GM10266 (cell line): ENCODE data around the gene LRAT.
A peak's percentile ranks its signal among the peaks of the same experiment; 100 is the strongest.

ENCODE experiments used
- DNase-seq: peaks from one replicate; pipeline ENCODE4 v3.0.0; 2012; ENCODE audit errors: extremely low spot score
- TF ChIP-seq, protein P1 (sequence below): IDR thresholded peaks from 2 replicates; pipeline ENCODE4 v1.5.1; 2012; ENCODE audit warnings: mild to moderate bottlenecking, low read depth; ENCODE audit not compliant: control insufficient read depth, insufficient read depth; ENCODE audit errors: missing control alignments

LRAT gene

DNA sequence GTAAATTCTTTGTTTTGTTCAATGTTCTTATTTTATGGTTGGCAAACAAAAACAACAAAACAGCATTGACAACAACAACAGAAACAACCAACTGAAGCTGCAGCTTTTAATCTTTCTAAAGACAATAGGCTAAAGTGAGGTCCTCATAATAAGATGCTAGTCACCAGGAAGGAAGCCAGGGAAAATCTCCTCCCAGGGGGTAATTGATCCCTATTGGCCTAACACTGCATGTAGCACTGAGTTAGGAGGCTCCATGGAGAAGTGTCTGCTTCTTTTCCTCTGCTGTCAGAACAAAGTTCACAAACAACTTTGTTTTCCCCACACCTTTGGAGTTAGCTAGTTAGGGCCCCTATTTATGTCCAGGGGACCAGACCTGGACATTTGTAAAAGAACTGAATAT lies 4.7 kb upstream of the LRAT start:
- no peak for DNase-seq
- TF ChIP-seq, protein P1, sequence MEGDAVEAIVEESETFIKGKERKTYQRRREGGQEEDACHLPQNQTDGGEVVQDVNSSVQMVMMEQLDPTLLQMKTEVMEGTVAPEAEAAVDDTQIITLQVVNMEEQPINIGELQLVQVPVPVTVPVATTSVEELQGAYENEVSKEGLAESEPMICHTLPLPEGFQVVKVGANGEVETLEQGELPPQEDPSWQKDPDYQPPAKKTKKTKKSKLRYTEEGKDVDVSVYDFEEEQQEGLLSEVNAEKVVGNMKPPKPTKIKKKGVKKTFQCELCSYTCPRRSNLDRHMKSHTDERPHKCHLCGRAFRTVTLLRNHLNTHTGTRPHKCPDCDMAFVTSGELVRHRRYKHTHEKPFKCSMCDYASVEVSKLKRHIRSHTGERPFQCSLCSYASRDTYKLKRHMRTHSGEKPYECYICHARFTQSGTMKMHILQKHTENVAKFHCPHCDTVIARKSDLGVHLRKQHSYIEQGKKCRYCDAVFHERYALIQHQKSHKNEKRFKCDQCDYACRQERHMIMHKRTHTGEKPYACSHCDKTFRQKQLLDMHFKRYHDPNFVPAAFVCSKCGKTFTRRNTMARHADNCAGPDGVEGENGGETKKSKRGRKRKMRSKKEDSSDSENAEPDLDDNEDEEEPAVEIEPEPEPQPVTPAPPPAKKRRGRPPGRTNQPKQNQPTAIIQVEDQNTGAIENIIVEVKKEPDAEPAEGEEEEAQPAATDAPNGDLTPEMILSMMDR: no peak

DNA sequence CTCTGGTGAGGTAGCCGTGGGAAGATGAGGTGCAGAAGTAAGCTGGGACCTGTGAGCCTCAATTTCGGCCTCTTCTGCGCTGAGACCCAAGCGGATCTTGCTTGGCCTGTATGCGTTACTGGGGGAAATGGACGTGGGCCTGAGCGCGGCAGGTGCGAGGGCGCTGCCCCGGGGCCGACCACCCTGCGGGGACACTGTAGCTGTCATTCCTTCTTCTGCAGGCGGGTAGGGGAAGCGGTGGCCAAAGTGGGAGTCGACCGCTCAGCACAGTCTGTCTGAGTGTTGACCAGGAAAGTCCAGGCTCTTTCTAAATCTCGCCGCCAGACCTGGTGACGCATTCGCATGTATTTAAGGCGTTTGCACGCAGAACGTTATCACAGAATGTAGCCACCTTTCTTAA lies 3.3 kb upstream of the LRAT start:
- no peak for DNase-seq
- TF ChIP-seq, protein P1: no peak

DNA sequence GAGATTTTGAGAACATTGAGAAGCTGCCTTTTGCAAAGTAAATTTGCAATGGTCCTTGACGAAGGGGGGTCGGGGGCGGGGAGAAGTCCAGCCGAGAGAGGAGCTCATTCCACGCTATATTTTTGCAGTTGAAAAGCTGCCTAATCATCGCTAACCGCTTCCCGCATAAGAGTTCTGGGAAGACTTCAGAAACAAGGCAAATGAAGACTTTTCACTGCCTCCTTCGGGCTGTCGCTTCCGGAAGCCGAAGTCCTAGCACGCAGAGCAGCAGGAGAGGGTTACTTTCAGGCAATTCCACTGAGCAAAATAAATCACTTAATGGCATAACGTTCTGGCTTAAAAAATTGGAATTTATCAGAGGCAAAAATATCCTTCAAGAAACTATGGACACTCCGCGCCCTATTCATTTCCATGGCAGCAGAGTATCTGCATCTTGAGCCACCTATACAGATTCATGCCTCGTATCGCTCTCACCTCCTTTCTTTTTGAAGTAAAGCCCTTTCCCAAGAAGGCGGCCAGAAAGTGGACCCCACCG lies 2.6 kb upstream of the LRAT start:
- no peak for DNase-seq
- TF ChIP-seq, protein P1: no peak

DNA sequence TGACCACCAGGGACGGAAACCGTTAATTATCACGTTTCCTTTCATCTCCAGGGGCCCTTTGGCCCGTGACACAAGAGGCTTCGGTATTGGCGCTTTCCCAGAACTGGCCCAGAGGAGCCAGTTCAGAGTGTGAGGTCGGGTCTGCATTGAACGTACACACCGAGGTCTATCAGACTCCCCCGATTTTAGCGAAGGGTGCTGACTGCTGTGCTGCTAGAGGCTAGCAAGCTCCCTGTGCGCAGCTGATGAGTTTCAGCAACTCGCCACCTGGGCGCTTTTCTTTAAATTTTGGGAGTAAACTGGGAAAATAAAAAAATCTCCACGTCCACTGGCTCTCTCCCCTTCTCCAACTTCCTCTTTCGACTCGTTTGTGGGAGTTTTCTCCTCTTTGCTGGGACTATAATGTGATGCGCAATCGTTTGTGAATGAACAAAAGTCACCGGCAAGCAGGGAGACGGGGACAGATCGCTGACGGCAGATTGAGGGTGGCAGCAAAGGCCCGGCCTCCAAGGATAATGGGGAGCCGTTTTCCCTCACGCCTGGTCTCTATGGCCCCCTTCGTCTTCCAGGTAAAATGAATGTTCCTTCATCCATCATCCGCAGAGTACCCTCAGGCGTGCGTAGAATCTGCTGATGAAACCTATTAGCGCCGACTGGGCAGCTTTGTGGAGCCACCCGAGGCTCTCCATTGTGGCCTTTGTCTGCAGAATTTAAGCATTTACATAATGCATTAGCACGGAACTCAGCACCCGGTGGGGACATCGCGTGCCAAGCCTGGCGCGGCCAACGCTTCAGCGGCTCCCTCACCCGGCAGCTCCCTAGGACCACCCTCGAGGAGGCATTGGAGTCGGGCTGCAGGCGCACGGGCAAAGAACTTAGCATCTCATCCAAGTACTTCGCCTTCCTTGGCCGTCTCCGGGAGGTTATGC lies 1.6 kb upstream of the LRAT start:
- TF ChIP-seq, protein P1: no peak
- DNase-seq: peak; percentile 30

DNA sequence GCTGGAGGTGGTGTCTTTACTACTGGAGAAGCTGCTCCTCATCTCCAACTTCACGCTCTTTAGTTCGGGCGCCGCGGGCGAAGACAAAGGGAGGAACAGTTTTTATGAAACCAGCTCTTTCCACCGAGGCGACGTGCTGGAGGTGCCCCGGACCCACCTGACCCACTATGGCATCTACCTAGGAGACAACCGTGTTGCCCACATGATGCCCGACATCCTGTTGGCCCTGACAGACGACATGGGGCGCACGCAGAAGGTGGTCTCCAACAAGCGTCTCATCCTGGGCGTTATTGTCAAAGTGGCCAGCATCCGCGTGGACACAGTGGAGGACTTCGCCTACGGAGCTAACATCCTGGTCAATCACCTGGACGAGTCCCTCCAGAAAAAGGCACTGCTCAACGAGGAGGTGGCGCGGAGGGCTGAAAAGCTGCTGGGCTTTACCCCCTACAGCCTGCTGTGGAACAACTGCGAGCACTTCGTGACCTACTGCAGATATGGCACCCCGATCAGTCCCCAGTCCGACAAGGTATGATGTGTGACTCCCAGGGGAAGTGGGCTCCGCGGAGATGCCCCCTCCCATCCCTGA lies 634 bp downstream of the LRAT start:
- no peak for DNase-seq
- TF ChIP-seq, protein P1: no peak

DNA sequence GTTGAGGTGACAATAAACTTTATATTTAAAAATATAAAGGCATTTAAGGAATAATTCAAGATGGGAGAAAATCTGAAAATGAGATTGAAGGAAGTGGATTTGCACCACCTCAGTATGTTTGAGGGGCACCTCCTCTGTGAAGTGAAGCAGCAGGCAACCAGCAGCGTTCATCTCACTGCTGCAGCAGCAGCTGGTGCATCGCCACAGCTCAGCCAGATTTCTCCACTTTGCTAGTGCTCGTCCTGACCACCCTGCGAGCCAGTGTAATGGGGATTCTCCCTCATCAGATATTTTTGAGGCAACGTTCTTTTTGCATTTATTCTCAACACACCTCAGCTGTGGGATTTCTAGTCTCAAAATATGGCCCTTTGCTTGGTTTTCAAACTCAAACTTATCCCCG lies 13.9 kb downstream of the LRAT start:
- DNase-seq: no peak
- TF ChIP-seq, protein P1: no peak

DNA sequence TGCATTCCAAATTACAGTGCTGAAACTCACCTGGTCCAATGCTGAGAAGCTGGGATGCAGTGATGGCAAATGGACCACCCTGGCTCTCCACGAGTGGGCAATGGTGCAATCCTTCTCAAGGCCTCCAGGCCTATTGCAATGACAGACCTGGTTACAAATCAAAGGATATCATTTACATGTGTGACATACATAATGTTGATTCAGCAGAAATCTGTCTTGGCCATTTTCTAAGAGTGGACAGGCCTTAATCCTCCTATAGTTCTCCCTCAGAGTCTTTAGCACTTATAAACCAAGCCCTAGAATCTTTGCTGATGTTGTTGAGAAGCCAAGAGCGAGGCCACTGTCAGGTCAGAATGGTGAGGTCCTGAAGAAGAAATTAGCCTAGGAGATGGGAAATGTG lies 17.1 kb downstream of the LRAT start:
- TF ChIP-seq, protein P1: no peak
- no peak for DNase-seq
